ENCODE results near the gene RBM12. TPM values are rescaled to one million over a fixed set of nuclear protein-coding genes. Genes with fewer than 3 reads are reported as not detected.
A peak's percentile ranks its signal among the peaks of the same experiment; 100 is the strongest.

The RBM12 gene
- total RNA-seq, 1 donor from 2014 or later: 88.4 TPM

DNA sequence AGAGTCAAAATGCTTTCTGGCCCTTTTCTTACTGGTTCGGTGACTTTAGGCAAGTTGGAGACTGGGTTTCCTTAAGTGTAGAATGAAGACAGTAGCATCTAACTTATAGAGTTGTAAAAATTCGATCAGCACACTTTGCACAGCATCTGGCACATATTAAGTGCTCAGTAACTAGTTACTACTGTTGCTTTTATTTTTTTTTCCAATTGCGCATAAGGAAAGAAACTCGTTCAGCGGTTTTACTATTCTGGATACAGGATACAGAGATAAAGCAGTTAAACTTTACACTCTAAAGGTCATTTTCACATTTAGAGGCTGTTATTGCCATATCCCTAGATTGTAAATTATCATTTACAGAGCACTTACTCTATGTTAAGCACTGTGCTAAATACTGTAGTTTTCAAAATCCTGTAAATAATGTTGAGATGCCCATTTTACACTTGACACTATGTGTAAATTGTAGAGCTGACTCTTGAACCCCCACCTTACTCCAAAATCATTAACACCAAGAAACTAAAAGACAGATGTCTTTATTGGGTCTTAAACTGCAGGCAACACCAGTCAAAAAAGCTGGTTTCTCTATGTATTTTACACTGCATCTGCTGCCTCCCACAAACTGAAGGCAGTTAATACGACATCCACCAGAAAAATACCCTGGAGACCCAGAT lies 35.4 kb upstream of the RBM12 start:
- Histone ChIP-seq H3K9me3 (ENCODE audit: insufficient read depth, low read depth, low read length) (no peaks in the 10 kb centered on the region), H3K4me2 (ENCODE audit: low read length) (peak overlapping the region; percentile 100), H3K4me3 (ENCODE audit: insufficient read depth, low read depth, low read length) (peak overlapping the region; percentile 97), H3K27me3 (ENCODE audit: insufficient read depth, low read length) (no peaks in the 10 kb centered on the region), H3K79me2 (ENCODE audit: insufficient read depth, low read length) (peaks cover 67% of the 10 kb centered on the region), H3K9ac (ENCODE audit: low read length) (peak overlapping the region; percentile 97), H3K4me1 (ENCODE audit: insufficient read depth, low read length) (peaks cover 19% of the 10 kb centered on the region), H2AFZ (ENCODE audit: low read depth, low read length) (peak overlapping the region; percentile 75), H3K36me3 (ENCODE audit: insufficient read depth, low read length) (peaks cover 35% of the 10 kb centered on the region), H4K20me1 (ENCODE audit: insufficient read depth, low read length) (peaks cover 56% of the 10 kb centered on the region), H3K27ac (ENCODE audit: low read depth, low read length) (peak overlapping the region; percentile 94)
- FAIRE-seq: no peak
- Mint-ChIP-seq H3K4me1 (ENCODE audit: low read depth, unreplicated experiment) (peaks cover 26% of the 10 kb centered on the region), H3K27me3 (ENCODE audit: low read depth, unreplicated experiment) (no peaks in the 10 kb centered on the region), H3K9me3 (ENCODE audit: unreplicated experiment) (no peaks in the 10 kb centered on the region), H3K36me3 (ENCODE audit: low read depth, unreplicated experiment) (peaks cover 24% of the 10 kb centered on the region), H3K27ac (ENCODE audit: unreplicated experiment) (peak overlapping the region; percentile 98), H3K4me3 (ENCODE audit: unreplicated experiment) (peak overlapping the region; percentile 99)
- DNase-seq (ENCODE audit: low read depth): no peak
- no peak for TF ChIP-seq EZH2 (IDR thresholded peaks at IDR 0.05; ENCODE audit: insufficient read depth, low read length)
- TF ChIP-seq CTCF (IDR thresholded peaks at IDR 0.05; ENCODE audit: insufficient read depth, low read depth, low read length): no peak

DNA sequence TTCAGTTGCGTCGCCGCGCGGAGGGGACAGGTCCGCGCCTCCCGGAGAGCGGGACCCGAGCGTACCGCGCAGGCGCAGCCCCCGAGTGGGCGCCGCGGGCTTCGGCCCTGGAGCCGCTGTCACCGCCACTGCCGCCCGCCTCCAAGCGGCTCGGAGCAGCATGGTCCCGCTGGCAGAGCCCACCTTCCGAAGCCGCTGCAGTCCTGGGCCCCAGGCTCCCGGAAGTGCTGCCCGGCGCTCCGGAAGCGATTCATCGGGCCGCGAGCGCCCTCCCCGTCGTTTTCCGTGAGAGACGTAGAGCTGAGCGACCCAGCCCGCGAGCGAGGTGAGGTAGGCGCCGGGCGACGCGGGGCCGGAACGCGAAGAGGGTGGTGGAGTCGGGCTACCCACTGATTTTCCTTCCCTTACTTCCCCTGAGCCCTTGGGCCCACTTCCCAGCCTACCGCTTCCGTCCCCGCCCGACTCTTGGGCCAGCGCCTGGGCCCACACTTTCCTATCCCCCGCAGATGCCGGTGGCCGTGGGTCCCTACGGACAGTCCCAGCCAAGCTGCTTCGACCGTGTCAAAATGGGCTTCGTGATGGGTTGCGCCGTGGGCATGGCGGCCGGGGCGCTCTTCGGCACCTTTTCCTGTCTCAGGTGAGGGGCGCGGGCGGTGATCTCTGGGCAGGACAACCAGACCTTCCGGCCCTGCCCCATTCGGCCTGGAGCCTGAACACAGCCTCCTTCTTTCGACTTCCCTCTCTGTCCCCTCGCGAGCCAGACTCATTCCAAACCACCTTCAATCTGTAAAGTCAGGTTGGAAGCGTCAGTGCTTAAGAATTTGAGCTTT lies 34.6 kb upstream of the RBM12 start, which contains the start of the genes NFS1 and ROMO1:
Gene NFS1 (minus strand): TSS at position 226 of the 830 bp plus-strand sequence. CDS start 64 bp downstream, at position 162.
Gene ROMO1 (plus strand): TSS at position 279 of the 830 bp plus-strand sequence. CDS start 228 bp downstream, at position 507.
- peaks cover 19% of the 10 kb centered on the region for H3K4me1 ChIP-seq (ENCODE audit: insufficient read depth, low read length)
- peak within 1 kb of the TSS; percentile 98 for H3K27ac Mint-ChIP-seq (ENCODE audit: unreplicated experiment)
- peaks cover 27% of the 10 kb centered on the region for H3K36me3 ChIP-seq (ENCODE audit: insufficient read depth, low read length)
- H3K4me3 ChIP-seq (ENCODE audit: insufficient read depth, low read depth, low read length): peak within 1 kb of the TSS; percentile 97
- H3K27me3 ChIP-seq (ENCODE audit: insufficient read depth, low read length): no peaks in the 10 kb centered on the region
- H4K20me1 ChIP-seq (ENCODE audit: insufficient read depth, low read length): peaks cover 48% of the 10 kb centered on the region
- DNase-seq (ENCODE audit: low read depth) (peak; percentile 66), FAIRE-seq (no peak)
- H3K79me2 ChIP-seq (ENCODE audit: insufficient read depth, low read length): peaks cover 61% of the 10 kb centered on the region
- H3K9me3 Mint-ChIP-seq (ENCODE audit: unreplicated experiment): no peaks in the 10 kb centered on the region
- TF ChIP-seq CTCF (IDR thresholded peaks at IDR 0.05; ENCODE audit: insufficient read depth, low read depth, low read length) (no peak), EZH2 (IDR thresholded peaks at IDR 0.05; ENCODE audit: insufficient read depth, low read length) (no peak)
- H3K9me3 ChIP-seq (ENCODE audit: insufficient read depth, low read depth, low read length): no peaks in the 10 kb centered on the region
- H3K36me3 Mint-ChIP-seq (ENCODE audit: low read depth, unreplicated experiment): peaks cover 22% of the 10 kb centered on the region
- H3K4me3 Mint-ChIP-seq (ENCODE audit: unreplicated experiment): peak within 1 kb of the TSS; percentile 99
- no peaks in the 10 kb centered on the region for H3K27me3 Mint-ChIP-seq (ENCODE audit: low read depth, unreplicated experiment)
- peaks cover 24% of the 10 kb centered on the region for H3K4me1 Mint-ChIP-seq (ENCODE audit: low read depth, unreplicated experiment)
- peak within 1 kb of the TSS; percentile 94 for H3K27ac ChIP-seq (ENCODE audit: low read depth, low read length)
- peak within 1 kb of the TSS; percentile 100 for H3K4me2 ChIP-seq (ENCODE audit: low read length)
- peak within 1 kb of the TSS; percentile 75 for H2AFZ ChIP-seq (ENCODE audit: low read depth, low read length)
- H3K9ac ChIP-seq (ENCODE audit: low read length): peak within 1 kb of the TSS; percentile 97

Measured in astrocyte (in vitro differentiated cells and primary cell).